ENCODE data around the gene EREG. TPM values are rescaled to one million over a fixed set of nuclear protein-coding genes. Genes with fewer than 3 reads are reported as not detected.
"Not testable (repeated sequence)": the region's sequence is repeated elsewhere in the genome, so short reads cannot be mapped to it uniquely, and the experiment has no call there.

The EREG gene
- polyA plus RNA-seq, 1 of the 3 experiments (the other 2 are of a cell fraction): not detected

DNA sequence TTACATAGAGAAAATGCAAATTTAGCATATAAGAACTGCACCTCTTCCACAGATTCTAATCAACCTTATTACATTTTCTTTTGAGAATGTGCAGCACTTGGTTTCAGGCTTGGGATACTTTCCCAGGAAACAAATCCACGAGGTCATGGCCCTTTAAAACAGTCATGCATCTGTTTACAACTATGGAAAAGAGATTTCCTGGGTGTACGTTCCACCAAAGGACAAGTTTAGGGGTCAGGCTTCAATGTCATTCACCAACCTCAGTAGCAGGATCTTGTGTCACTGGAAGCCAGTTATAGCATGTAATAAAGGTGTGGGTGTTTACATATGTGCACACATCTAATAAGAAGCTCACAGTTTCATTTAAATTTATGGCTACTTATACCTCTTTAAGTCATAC, 30.7 kb downstream of the EREG start:
- peaks cover 8% of the 10 kb centered on the region for H3F3A ChIP-seq (replicated peaks; ENCODE audit: insufficient read depth)
- TF ChIP-seq RXRA (IDR thresholded peaks at IDR 0.05; ENCODE audit: borderline replicate concordance, low read depth): no peak
- H3K9ac ChIP-seq: no peak overlapping the region
- no peak for DNase-seq
- no peaks in the 10 kb centered on the region for H3K36me3 ChIP-seq (replicated peaks in 1 of 2; ENCODE audit: control insufficient read depth in 1 of 2, insufficient read depth in 2 of 2, low read length in 1 of 2)
- H2AFZ ChIP-seq (ENCODE audit: low read depth): no peak overlapping the region
- no peak overlapping the region for H3K4me2 ChIP-seq
- CTCF ChIA-PET: no interaction called here
- POLR2A ChIA-PET: no interaction called here
- H3K9me2 ChIP-seq: no peaks in the 10 kb centered on the region
- no peaks in the 10 kb centered on the region for H3K79me2 ChIP-seq (ENCODE audit: insufficient read depth)
- no peaks in the 10 kb centered on the region for H3K9me3 ChIP-seq
- H3K27ac ChIP-seq (ENCODE audit: low read depth in 2 of 2, low read length in 1 of 2): no peak overlapping the region
- no peaks in the 10 kb centered on the region; a peak in 1 of 4 replicates for H3K4me1 ChIP-seq (ENCODE audit: control insufficient read depth in 1 of 2, insufficient read depth in 2 of 2, low read depth in 1 of 2, low read length in 1 of 2)
- H3K27me3 ChIP-seq (ENCODE audit: insufficient read depth): peaks cover 8% of the 10 kb centered on the region
- H3K4me3 ChIP-seq (ENCODE audit: low read depth in 2 of 2, low read length in 1 of 2): no peak overlapping the region
- WGBS (ENCODE audit: low lambda C conversion rate): 0% methylated on average over 2 of the region's 2 CpGs
- H4K20me1 ChIP-seq (ENCODE audit: insufficient read depth): no peaks in the 10 kb centered on the region

DNA sequence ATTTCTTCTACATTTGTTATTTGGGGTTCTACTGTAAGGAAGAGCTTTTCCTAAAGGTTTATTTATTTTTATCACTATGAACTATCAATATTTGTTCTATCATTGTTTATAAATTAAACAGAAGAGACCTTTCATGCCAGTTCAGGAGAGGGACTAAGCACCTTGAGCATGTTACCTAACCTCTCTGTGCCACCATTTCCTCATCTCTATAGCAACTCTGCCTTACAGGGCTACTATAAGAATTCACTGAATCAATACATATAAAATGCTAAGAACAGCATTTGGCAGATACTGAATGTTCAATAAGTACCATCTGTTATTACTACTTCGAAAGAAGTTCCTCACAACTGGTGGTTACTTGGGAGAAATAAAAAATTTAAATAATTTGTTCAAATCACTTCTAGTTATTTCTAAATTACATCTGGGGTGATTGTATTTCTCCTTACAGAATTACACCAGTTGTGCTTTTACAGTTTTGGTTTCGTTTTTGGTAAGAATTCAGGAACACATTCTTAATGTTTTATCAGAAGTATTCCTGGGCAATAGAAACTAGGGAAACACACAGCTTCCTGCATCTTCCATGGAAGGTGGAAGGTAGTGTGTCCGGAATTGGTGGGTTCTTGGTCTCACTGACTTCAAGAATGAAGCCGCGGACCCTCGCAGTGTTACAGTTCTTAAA, 32.9 kb downstream of the EREG start:
- no peak for TF ChIP-seq MEF2A (IDR thresholded peaks at IDR 0.05; ENCODE audit: borderline replicate concordance, low read depth)
- TF ChIP-seq, protein P1, sequence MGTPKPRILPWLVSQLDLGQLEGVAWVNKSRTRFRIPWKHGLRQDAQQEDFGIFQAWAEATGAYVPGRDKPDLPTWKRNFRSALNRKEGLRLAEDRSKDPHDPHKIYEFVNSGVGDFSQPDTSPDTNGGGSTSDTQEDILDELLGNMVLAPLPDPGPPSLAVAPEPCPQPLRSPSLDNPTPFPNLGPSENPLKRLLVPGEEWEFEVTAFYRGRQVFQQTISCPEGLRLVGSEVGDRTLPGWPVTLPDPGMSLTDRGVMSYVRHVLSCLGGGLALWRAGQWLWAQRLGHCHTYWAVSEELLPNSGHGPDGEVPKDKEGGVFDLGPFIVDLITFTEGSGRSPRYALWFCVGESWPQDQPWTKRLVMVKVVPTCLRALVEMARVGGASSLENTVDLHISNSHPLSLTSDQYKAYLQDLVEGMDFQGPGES (IDR thresholded peaks at IDR 0.05; ENCODE audit: low read depth, low read length): no peak
- TF ChIP-seq, protein P2, sequence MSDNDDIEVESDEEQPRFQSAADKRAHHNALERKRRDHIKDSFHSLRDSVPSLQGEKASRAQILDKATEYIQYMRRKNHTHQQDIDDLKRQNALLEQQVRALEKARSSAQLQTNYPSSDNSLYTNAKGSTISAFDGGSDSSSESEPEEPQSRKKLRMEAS (IDR thresholded peaks at IDR 0.05; ENCODE audit: low read depth): no peak
- H3K9me2 ChIP-seq: no peaks in the 10 kb centered on the region
- peak overlapping the region; percentile 70 for H3K4me2 ChIP-seq
- WGBS (ENCODE audit: low lambda C conversion rate): 30% methylated on average over 5 of the region's 6 CpGs
- no peaks in the 10 kb centered on the region for H3K9me3 ChIP-seq
- H3K27ac ChIP-seq (ENCODE audit: low read depth in 2 of 2, low read length in 1 of 2): no peak overlapping the region
- no peaks in the 10 kb centered on the region for H4K20me1 ChIP-seq (ENCODE audit: insufficient read depth)
- ChIA-PET CTCF (no interaction called here), POLR2A (no interaction called here)
- peaks cover 8% of the 10 kb centered on the region for H3K27me3 ChIP-seq (ENCODE audit: insufficient read depth)
- no peaks in the 10 kb centered on the region for H3K79me2 ChIP-seq (ENCODE audit: insufficient read depth)
- H3K9ac ChIP-seq: no peak overlapping the region
- no peaks in the 10 kb centered on the region; a peak in 1 of 4 replicates for H3K4me1 ChIP-seq (ENCODE audit: control insufficient read depth in 1 of 2, insufficient read depth in 2 of 2, low read depth in 1 of 2, low read length in 1 of 2)
- no peaks in the 10 kb centered on the region for H3K36me3 ChIP-seq (replicated peaks in 1 of 2; ENCODE audit: control insufficient read depth in 1 of 2, insufficient read depth in 2 of 2, low read length in 1 of 2)
- H3F3A ChIP-seq (replicated peaks; ENCODE audit: insufficient read depth): peaks cover 8% of the 10 kb centered on the region
- DNase-seq: no peak
- H3K4me3 ChIP-seq (ENCODE audit: low read depth in 2 of 2, low read length in 1 of 2): peak overlapping the region; percentile 45 to 63
- H2AFZ ChIP-seq (ENCODE audit: low read depth): peak overlapping the region; percentile 76

DNA sequence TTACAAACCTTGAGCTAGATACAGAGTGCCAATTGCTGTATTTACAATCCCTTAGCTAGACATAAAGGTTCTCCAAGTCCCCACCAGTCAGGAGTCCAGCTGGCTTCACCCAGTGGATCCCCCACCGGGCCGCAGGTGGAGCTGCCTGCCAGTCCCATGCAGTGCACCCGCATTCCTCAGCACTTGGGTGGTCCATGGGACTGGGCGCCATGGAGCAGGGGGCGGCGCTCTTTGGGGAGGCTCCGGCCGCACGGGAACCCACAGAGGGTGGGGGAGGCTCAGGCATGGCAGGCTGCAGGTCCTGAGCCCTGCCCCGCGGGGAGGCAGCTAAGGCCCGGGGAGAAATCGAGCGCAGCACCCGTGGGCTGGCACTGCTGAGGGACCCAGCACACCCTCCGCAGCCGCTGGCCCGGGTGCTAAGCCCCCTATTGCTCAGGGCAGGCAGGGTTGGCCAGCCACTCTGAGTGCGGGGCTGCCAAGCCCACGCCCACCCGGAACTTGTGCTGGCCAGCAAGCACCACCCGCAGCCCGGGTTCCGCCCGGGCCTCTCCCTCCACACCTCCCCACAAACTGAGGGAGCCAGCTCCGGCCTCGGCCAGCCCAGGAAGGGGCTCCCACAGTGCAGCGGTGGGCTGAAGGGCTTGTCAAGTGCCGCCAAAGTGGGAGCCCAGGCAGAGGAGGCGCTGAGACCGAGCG, 34.1 kb downstream of the EREG start:
- H3K27ac ChIP-seq (ENCODE audit: low read depth in 2 of 2, low read length in 1 of 2); H3K9me2 ChIP-seq; H3K4me1 ChIP-seq (ENCODE audit: control insufficient read depth in 1 of 2, insufficient read depth in 2 of 2, low read depth in 1 of 2, low read length in 1 of 2); H3K79me2 ChIP-seq (ENCODE audit: insufficient read depth); DNase-seq; CTCF ChIA-PET; H3K9me3 ChIP-seq; H3K36me3 ChIP-seq (replicated peaks in 1 of 2; ENCODE audit: control insufficient read depth in 1 of 2, insufficient read depth in 2 of 2, low read length in 1 of 2); H4K20me1 ChIP-seq (ENCODE audit: insufficient read depth); H2AFZ ChIP-seq (ENCODE audit: low read depth); POLR2A ChIA-PET; H3K9ac ChIP-seq; H3F3A ChIP-seq (replicated peaks; ENCODE audit: insufficient read depth): not testable (repeated sequence)
- WGBS (ENCODE audit: low lambda C conversion rate): 16% methylated on average over 13 of the region's 32 CpGs
- Histone ChIP-seq H3K27me3 (ENCODE audit: insufficient read depth) (peaks cover 14% of the 10 kb centered on the region), H3K4me2 (peak overlapping the region; percentile 70), H3K4me3 (ENCODE audit: low read depth in 2 of 2, low read length in 1 of 2) (peak overlapping the region; percentile 45 to 63)
